DOHH2 (cell line): ENCODE measurements around the gene KIF7.
A peak's percentile ranks its signal among the peaks of the same experiment; 100 is the strongest.

ENCODE experiments used
- H3F3A ChIP-seq: fragments of 200-600 bp; sonication (generic), shearing (Covaris generic); 2 replicates; pipeline ENCODE4 v1.6.0; 2016; ENCODE audit warnings: antibody characterized with exemption, mild to moderate bottlenecking; ENCODE audit not compliant: control insufficient read depth, insufficient read depth
- H3K27ac ChIP-seq: fragments of 200-600 bp; sonication (generic); 2 replicates; pipeline ENCODE4 v1.5.1; 2014; ENCODE audit warnings: low read depth, mild to moderate bottlenecking, low read length, moderate library complexity
- H3K27me3 ChIP-seq: fragments of 200-600 bp; sonication (generic); 2 replicates; pipeline ENCODE4 v1.6.1; 2014; ENCODE audit warnings: mild to moderate bottlenecking, low read length, mixed read lengths; ENCODE audit not compliant: control insufficient read depth
- H3K36me3 ChIP-seq: fragments of 200-600 bp; sonication (generic); 2 replicates; pipeline ENCODE4 v1.6.1; 2014; ENCODE audit warnings: mild to moderate bottlenecking, low read length, moderate library complexity, mixed read lengths; ENCODE audit not compliant: control insufficient read depth
- H3K4me1 ChIP-seq: fragments of 200-600 bp; sonication (generic); 2 replicates; pipeline ENCODE4 v1.6.1; 2014; ENCODE audit warnings: mild to moderate bottlenecking, low read length, mixed read lengths; ENCODE audit not compliant: control insufficient read depth
- H3K4me2 ChIP-seq: fragments of 200-600 bp; sonication (generic); 2 replicates; pipeline ENCODE4 v1.6.0; 2014; ENCODE audit warnings: mild to moderate bottlenecking, low read length, moderate library complexity
- H3K4me3 ChIP-seq: fragments of 200-600 bp; sonication (generic); 2 replicates; pipeline ENCODE4 v1.5.1; 2014; ENCODE audit warnings: mild to moderate bottlenecking, low read length, mixed read lengths
- H3K79me2 ChIP-seq: fragments of 200-600 bp; sonication (generic); 2 replicates; pipeline ENCODE4 v1.6.1; 2014; ENCODE audit warnings: mild to moderate bottlenecking, low read length, mixed read lengths; ENCODE audit not compliant: control insufficient read depth
- H3K9me2 ChIP-seq: fragments of 200-600 bp; sonication (generic); replicated peaks from 2 replicates; pipeline ENCODE4 v1.6.1; 2014; ENCODE audit warnings: mild to moderate bottlenecking, low read length, mixed read lengths; ENCODE audit not compliant: control insufficient read depth
- H3K9me3 ChIP-seq: fragments of 200-600 bp; sonication (generic); 2 replicates; pipeline ENCODE4 v1.6.1; 2014; ENCODE audit warnings: antibody characterized with exemption, low read length, mixed read lengths; ENCODE audit not compliant: control insufficient read depth, insufficient read depth
- H4K20me1 ChIP-seq: fragments of 200-600 bp; sonication (generic); 2 replicates; pipeline ENCODE4 v1.6.0; 2014; ENCODE audit warnings: low read depth, mild to moderate bottlenecking, antibody characterized with exemption, low read length, moderate library complexity; ENCODE audit not compliant: control insufficient read depth, insufficient read depth
- EZH2phosphoT487 ChIP-seq: fragments of 200-600 bp; sonication (generic); IDR thresholded peaks from 2 replicates; pipeline ENCODE4 v1.6.1; 2017; ENCODE audit warnings: borderline replicate concordance, mild to moderate bottlenecking, antibody characterized with exemption, low read length, moderate library complexity, mixed read lengths
- TF ChIP-seq, protein P1 (sequence below): fragments of 200-600 bp; sonication (generic); IDR thresholded peaks from one replicate; pipeline ENCODE4 v1.5.1; 2014; ENCODE audit warnings: antibody characterized with exemption, mild to moderate bottlenecking, low read depth, low read length; ENCODE audit not compliant: poor library complexity, severe bottlenecking

Gene KIF7

DNA sequence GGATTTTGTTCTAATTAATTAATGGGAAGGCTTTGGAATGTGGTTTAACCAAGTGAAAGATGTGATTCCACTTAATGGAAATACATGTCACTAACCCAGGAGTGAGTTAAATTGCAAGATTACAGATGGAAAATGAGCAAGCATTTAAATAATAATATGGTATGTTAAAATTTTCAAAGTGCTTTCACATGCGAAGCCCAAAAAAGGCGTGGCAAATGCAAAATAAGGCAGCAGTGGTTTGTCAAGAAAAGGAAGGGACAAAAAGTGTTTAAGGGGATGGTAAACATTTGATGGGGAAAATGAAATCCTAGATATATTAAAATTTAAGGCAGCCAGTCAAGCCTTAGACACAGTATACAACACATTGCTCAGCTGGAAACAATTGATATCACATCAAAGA lies 77.1 kb downstream of the KIF7 start:
- H3K4me2 ChIP-seq, result peak overlapping the region; percentile 93
- no peak for TF ChIP-seq EZH2phosphoT487
- TF ChIP-seq, protein P1, sequence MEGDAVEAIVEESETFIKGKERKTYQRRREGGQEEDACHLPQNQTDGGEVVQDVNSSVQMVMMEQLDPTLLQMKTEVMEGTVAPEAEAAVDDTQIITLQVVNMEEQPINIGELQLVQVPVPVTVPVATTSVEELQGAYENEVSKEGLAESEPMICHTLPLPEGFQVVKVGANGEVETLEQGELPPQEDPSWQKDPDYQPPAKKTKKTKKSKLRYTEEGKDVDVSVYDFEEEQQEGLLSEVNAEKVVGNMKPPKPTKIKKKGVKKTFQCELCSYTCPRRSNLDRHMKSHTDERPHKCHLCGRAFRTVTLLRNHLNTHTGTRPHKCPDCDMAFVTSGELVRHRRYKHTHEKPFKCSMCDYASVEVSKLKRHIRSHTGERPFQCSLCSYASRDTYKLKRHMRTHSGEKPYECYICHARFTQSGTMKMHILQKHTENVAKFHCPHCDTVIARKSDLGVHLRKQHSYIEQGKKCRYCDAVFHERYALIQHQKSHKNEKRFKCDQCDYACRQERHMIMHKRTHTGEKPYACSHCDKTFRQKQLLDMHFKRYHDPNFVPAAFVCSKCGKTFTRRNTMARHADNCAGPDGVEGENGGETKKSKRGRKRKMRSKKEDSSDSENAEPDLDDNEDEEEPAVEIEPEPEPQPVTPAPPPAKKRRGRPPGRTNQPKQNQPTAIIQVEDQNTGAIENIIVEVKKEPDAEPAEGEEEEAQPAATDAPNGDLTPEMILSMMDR, result no peak
- H3K27me3 ChIP-seq, result no peaks in the 10 kb centered on the region
- H3K4me1 ChIP-seq, result peaks cover 50% of the 10 kb centered on the region
- no peaks in the 10 kb centered on the region for H3K9me2 ChIP-seq
- H3K79me2 ChIP-seq, result peaks cover 85% of the 10 kb centered on the region
- no peaks in the 10 kb centered on the region for H3K9me3 ChIP-seq
- peaks cover 74% of the 10 kb centered on the region for H3K36me3 ChIP-seq
- H3F3A ChIP-seq, result no peaks in the 10 kb centered on the region
- H4K20me1 ChIP-seq, result peaks cover 25% of the 10 kb centered on the region
- H3K27ac ChIP-seq, result no peak overlapping the region
- peak overlapping the region; percentile 97 for H3K4me3 ChIP-seq
